ENCODE measurements around the gene THAP7.
"Not testable (repeated sequence)": the region's sequence is repeated elsewhere in the genome, so short reads cannot be mapped to it uniquely, and the experiment has no call there.

The THAP7 gene

DNA sequence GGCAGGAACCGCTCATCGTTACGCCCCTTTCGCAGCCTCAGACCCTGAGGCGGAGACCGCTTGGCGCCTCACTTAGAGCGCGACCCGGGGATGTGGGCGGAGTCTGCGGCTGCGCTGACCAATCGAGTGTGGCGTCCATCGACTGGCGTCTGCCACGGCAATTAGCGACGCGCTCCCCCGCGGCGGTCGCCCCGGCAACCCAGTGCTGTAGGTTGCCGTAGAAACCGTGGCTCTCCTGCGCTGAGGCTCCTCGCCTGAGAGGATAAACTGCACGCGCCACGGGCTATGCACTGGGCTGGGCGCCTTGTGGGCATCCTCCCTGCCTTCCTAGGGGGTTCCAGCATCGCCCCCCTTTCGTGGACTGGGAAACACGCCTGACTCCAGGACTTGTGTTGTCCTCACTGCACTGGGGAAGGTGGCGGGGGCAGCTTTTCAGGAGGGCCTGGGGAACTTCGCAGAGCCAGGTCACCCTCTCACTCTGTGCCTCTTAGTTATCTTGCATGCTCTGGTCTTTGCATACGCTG is 12.3 kb upstream of the THAP7 start:
- DNase-seq = peak; percentile 85

DNA sequence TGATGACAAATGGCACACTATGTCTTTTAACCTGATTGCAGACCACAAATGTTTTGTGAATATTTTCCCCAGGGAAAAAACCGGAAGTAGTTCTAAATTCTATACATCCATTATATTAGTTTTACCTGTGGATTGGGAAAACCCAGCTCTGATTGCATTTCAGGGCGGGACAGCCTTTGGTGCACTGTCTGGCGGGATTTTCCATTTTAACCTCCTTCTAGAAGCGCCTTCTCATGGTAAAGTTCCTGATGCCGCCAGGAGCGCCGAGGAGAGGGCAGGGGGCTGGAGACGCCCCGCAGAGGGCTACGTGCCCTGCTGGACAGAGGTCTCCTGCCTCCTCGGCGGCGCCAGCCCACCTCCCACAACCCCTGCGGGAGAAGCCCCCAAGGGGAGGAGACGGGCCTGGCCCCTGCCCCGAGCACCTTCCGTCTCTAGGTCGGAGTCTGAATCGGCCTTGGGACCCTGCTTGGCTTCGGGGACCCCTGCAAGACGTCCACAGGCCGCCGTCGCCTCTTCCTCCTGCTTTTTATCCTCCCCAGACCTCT is 11.8 kb upstream of the THAP7 start:
- DNase-seq = no peak

DNA sequence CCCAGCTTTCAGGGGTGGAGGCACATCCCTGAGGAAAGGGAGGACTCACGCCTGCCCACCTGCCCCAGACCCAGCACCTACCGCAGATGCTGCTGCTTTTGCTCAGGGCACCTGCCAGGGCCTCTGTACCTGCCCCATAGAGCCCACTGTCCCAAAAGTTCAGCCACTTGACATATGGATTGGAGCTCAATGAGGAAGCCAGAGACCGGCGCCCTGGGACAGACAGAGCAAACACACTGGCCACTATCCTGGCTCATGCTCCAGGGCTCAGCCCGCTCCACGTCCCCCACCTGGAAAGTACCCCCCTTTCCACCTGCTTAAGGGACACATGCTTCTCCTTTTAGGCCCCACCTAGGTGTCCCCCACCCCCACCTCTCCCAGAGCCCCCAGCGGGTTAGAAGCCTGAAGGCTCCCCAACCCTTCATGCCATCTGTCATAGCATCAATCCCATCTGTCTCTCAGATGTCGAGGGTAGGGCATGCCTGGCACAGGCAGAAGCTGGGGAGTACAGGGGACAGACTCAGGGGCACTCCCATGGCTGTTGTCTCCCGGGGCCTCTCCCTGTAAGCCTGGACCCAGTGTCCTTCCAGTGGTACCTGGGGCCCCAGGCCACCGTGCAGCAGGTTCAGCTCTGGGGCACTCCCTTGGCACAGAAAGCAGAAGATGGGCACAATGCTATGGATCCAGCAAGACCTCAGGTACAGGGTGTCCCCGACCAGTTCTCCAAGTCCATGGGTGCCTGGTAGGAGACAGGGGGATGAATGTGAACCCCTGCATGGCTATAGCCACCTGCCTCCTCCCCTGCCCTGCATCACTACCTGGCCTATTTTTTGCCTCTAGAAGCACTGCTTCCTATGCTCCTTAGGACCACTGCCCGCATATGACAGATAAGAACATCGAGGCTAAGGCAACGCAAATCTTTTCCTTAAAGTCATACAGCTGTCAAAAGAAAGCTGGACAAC is 10.8 kb upstream of the THAP7 start:
- no peak for DNase-seq

DNA sequence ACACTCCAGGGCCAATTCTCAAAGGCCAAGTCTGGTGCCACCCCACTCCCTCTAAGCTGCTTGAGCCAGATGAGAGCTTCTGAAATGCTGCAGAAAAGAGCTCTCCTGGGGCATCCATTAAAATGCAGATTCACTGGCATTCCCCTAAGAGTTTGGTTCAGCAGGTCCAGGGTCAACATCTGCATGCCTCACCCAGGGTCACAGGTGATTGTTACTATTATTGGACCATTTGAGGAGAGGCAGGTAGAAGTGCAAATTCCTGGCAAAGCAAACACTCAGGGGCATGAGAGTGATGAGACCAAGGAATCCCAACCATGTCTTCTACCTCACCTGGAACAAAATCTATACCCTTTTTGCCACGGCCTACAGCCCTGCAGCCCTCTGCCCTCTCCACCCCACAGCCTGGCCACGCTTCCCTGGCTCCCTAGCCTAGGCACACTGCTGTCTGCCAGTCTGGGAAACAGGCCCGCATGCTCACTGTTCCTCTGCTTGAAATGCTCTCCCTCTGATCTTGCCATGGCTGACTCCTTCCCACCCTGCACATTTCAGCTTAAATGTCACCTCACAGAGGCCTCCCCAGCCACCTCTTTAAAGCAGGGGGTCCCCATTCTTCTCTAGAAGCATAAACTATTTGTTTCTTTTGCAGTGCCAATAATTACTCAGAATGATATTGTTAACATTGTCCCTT is 8.7 kb upstream of the THAP7 start:
- no peak for DNase-seq

DNA sequence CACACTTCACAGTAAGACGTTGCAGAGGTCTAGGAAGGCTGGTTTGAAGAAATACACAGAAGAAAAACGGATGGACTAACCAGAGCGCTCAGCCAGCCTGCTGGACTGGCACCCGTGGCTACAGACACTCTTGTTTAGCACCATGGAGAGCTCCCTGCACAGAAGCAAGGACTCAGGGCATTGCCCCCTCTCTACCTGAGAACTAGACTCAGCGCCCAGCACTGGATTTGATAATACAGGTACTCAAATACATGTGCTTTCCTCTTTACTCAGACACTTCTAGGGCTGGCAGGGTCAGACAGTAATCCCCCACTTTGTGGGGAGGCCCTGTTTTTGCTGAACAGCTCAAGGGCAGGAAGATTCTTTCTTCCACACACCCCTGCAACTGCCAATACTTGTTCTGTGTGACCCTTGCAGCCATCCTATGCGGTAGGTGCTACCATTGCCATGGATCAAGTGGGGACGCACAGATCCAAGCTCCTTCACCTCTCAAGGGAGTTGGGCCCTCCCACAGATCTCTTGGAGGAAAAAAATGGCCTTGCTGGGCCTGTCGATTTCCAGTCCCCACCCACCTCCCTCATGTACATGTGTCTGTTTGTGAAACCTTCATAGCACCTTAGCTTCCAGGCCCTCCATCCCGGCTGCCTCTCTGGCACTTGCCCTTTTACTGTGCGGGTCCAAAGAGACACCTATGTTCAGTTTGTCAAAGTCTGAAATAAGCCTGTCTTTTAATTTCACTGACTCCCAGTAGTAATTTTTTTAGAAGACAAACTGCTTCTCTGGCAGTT is 7.9 kb upstream of the THAP7 start:
- peak; percentile 39 for DNase-seq

- DNase-seq = not testable (repeated sequence)
Measured at GRCh38 chr22:21009208-21009607, 7.3 kb upstream of the THAP7 start.

- DNase-seq = no peak
Measured at GRCh38 chr22:21003782-21004181, 1.9 kb upstream of the THAP7 start.

GRCh38 chr22:21000987-21001600 is 824 bp downstream of the THAP7 start:
- no peak for DNase-seq

GRCh38 chr22:21000207-21000986 is 1.5 kb downstream of the THAP7 start:
- no peak for DNase-seq

- no peak for DNase-seq
Measured at GRCh38 chr22:20999350-21000206, 2.3 kb downstream of the THAP7 start.

GRCh38 chr22:20998411-20999336 is 3.2 kb downstream of the THAP7 start:
- DNase-seq = no peak

DNA sequence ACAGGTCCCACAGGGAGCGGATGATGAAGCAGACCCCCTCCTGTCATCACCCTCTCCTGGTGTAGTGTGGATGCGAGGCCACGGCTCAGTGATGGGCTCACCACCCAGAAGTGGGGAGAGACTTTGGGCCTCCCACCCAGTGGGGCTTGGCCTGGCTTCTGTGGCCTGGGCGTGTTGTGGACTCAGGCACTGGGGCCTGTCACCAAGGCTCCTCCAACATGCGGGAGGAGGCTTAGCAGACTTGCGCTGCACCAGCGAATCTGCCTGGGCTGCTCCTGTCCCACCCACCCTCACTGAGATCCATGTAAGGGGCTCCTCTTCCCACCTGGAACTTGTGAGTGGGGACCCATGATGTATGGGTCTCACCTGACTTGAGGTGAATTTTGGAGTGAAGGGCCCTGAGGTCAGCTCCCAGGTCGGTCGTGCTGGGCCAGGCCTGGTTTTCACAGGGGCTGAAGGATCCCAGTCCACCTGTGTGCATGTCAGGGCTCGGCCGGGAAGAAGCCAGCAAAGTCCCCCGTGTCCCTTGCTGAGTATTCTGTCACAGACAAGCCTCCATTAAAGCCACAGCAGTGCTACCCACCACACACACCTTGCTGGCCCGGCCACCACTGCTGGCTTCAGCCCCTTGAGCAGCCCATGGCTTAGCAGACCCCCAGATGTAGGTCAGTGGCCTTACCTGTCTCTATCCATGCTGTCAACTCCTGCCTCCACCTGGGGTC is 4.2 kb downstream of the THAP7 start:
- no peak for DNase-seq

- DNase-seq = no peak
Measured at GRCh38 chr22:20996598-20997535, 5.1 kb downstream of the THAP7 start.

GRCh38 chr22:20996031-20996410 is 5.9 kb downstream of the THAP7 start:
- no peak for DNase-seq

- DNase-seq = no peak
Measured at GRCh38 chr22:20995329-20996030, 6.4 kb downstream of the THAP7 start.

GRCh38 chr22:20994902-20995241 is 7.0 kb downstream of the THAP7 start:
- no peak for DNase-seq

Measured in right kidney (tissue), 1 donor.